Activated CD8-positive, alpha-beta memory T cell treated with anti-CD3 and anti-CD28 coated beads, Interleukin-2, amount 50 U/mL, for 4 hours (primary cell): ENCODE measurements around the gene SPATA1.
"Not testable (repeated sequence)": the region's sequence is repeated elsewhere in the genome, so short reads cannot be mapped to it uniquely, and the experiment has no call there.

Experiments used
- DNase-seq: peaks from one replicate; pipeline ENCODE4 v3.0.0-alpha.2; 2020

SPATA1 gene

GRCh38 chr1:84506002-84506728 lies at the start of gene SPATA1, which contains the start of gene GNG5:
SPATA1 (plus strand) TSS chr1:84506386; CDS start chr1:84516360, 9,974 bp downstream.
GNG5 (minus strand) TSS chr1:84506581; CDS start chr1:84506091, 490 bp downstream.
- DNase-seq = peak; percentile 98

- no peak for DNase-seq
These were observed 44.1 kb upstream of the SPATA1 start for GRCh38 chr1:84462118-84462517.

GRCh38 chr1:84467298-84467697 lies 38.9 kb upstream of the SPATA1 start:
- DNase-seq = no peak

- DNase-seq = no peak
These were observed 30.0 kb upstream of the SPATA1 start for GRCh38 chr1:84476225-84476624.

GRCh38 chr1:84478876-84479868 lies 27.0 kb upstream of the SPATA1 start, which contains the start of gene RPF1:
RPF1 (plus strand) TSS chr1:84479266; CDS start chr1:84479282, 16 bp downstream.
- DNase-seq = peak; percentile 79

- no peak for DNase-seq
These were observed 26.2 kb upstream of the SPATA1 start for GRCh38 chr1:84479998-84480397.

GRCh38 chr1:84480650-84481049 lies 25.5 kb upstream of the SPATA1 start:
- no peak for DNase-seq

- DNase-seq = no peak
These were observed 24.9 kb upstream of the SPATA1 start for GRCh38 chr1:84481317-84481716.

GRCh38 chr1:84488107-84488506 lies 18.1 kb upstream of the SPATA1 start:
- no peak for DNase-seq

- no peak for DNase-seq
These were observed 16.4 kb upstream of the SPATA1 start for GRCh38 chr1:84489766-84490165.

GRCh38 chr1:84492726-84493125 lies 13.5 kb upstream of the SPATA1 start:
- DNase-seq = no peak

GRCh38 chr1:84493747-84494146 lies 12.4 kb upstream of the SPATA1 start:
- DNase-seq = no peak

GRCh38 chr1:84496498-84496897 lies 9.7 kb upstream of the SPATA1 start:
- no peak for DNase-seq

- DNase-seq = no peak
These were observed 8.4 kb upstream of the SPATA1 start for GRCh38 chr1:84497631-84498275.

- DNase-seq = no peak
These were observed 3.3 kb upstream of the SPATA1 start for GRCh38 chr1:84502927-84503326.

- DNase-seq = no peak
These were observed 1.4 kb upstream of the SPATA1 start for GRCh38 chr1:84504580-84505492.

GRCh38 chr1:84505493-84506001 lies 639 bp upstream of the SPATA1 start:
- no peak for DNase-seq

GRCh38 chr1:84506729-84507453 lies 705 bp downstream of the SPATA1 start:
- DNase-seq = no peak

GRCh38 chr1:84507887-84508286 lies 1.7 kb downstream of the SPATA1 start:
- not testable (repeated sequence) for DNase-seq

- DNase-seq = no peak
These were observed 2.3 kb downstream of the SPATA1 start for GRCh38 chr1:84508510-84508909.

GRCh38 chr1:84509029-84509428 lies 2.8 kb downstream of the SPATA1 start:
- DNase-seq = no peak
